HG02938 (cell line): Measurements from ENCODE around the gene AMER2.

Experiments used
- ATAC-seq: cut with Tn5 transposase; IDR thresholded peaks from one replicate; pipeline ENCODE4 v1.9.1; 2021; ENCODE audit warnings: mild to moderate bottlenecking, moderate library complexity; ENCODE audit not compliant: unreplicated experiment

The AMER2 gene

GRCh38 chr13:25171517-25172302 lies at the start of gene AMER2:
TSS of gene AMER2 (minus strand) at chr13:25172288. CDS start at chr13:25171619, 669 bp downstream.
- no peak for ATAC-seq

- no peak for ATAC-seq
These were observed 45.9 kb upstream of the AMER2 start for GRCh38 chr13:25218019-25218418.

GRCh38 chr13:25217023-25217885 lies 45.2 kb upstream of the AMER2 start:
- no peak for ATAC-seq

DNA sequence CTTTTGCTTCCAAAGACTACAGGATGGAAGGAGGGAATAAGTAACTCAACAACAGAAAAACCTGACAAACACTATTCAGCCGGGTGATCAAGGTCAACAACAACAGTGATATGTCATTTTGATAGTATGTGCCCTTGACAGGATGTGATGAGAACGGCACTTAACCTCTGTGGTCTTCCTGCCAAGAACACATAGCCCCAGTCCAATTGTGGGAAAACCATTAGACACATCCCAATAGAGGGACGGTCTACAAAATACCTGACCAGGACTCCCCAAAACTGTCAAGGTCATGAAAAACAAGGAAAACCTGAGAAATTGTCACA lies 43.1 kb upstream of the AMER2 start:
- ATAC-seq, result no peak

- no peak for ATAC-seq
These were observed 42.6 kb upstream of the AMER2 start for GRCh38 chr13:25214491-25215252.

DNA sequence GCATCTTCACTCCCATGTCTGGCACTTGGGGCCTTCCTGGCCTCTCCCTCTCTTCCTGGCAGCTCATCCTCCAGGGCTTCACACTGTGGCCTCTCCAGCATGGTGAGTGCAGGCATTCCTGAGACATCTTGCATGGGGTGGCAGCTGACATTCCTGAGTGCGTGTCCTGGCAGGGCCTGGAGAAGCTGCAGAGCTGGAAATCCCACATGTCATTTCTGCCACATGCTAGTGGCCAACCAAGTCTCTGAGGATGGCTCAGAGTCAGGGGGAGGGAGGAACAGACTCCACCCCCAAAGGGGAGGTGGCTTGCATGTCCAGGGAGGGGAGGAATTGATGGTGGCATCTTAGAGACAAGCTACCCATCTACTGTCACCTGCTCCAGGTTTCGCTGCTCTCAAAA lies 41.6 kb upstream of the AMER2 start:
- ATAC-seq, result no peak

DNA sequence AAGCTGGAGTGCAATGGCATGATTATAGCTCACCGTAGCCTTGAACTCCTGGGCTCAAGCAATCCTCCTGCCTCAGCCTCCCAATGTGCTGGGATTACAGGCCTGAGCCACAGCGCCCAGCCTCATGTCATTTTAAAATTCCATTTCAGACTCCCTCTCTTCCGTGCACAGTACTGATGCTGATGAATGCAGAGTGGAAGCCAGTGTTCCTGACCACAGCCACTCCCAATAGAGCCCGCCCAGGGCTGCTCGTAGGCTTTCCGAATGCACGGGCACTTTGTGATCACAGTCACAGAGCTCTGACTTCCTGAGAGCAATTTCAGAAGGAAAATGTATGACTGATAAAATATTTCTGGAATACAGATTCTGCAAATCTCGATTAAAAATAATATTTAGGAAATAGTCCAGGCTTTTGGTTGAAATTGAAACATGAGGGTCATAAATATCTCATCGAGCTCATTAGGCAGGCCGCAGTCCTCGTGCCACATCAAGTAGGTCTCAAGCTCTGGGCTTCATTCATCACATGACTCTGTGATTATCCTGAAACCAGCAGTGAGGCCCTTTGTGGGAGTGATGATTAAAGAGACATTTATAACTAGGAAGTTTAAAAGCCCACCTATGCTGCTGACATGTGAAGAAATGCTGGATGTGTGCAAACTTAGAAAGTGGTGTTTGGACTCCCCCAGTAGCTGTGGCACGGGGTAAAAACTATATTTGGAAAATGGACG lies 38.9 kb upstream of the AMER2 start:
- ATAC-seq, result no peak

DNA sequence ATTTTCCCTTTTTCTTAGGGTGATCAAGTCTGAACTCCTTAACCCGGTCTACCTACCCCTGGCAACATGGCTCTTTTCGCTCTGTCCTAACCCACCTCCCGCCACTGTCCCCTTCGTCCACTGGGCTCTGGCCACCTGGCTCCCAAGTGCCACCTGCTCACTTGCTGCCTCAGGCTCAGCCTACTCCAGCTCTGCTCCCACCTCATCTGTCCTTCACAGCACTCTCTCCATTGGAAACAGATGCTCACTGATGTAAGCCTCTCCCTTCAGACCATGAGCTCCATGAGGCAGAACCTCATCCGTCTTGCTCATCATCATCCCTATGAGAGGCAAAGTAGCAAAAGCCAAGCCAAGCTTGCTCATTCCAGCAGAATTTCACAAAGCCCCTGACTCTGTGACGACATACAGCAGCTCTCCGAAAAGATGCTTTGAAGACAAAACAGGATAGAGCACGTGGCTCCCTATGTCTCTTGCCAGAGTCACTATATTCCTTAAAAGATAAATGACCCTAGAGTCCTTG lies 35.3 kb upstream of the AMER2 start:
- ATAC-seq, result no peak

DNA sequence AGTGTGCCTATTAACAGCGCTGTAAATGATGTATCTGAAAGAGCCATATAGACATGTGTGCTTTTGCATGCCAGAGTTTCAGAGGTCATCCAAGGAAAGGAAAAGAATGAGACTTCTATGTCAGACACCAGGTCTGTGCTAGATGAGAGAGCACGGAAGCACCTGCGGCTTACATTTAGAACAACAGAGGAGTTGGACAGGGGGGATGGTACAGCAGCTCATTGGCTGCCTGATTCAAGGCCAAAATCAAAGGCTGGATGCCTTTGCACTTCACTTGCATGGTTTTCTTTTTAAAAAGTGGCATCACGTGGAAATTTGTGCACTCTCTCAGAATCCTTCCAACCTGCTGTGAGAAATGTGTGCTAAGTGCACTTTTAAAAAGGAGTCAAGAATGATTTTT lies 32.8 kb upstream of the AMER2 start:
- no peak for ATAC-seq

DNA sequence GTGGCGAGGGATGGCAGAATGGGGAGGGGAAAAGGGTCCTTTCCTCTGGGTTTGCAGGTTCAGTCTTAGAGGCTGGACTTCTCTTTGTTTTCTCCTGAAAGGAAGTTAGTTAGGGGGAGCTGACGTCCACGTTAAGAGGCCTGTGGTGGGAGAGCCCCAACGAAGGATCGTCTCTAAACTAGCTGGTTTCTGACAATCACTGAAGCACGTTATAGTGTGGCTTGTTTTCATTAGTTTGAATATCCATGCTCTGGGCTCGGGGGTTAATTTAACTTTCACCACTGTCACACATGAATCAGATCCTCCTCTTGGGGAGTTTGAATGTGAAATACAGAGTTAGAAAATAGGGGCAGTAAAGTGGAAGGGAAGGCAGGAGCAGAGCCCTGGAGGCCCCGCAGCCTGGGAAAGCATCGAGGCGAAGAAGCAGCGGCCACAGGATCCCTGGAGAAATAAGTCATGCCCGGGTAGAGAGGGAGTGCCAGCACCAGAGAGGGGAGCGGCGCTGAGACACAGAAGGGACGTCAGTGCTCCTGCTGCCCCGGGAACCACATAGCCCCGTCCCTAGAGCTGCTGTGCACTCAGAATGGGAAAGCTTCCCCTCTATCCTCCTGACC lies 31.1 kb upstream of the AMER2 start:
- no peak for ATAC-seq

- ATAC-seq, result no peak
These were observed 28.7 kb upstream of the AMER2 start for GRCh38 chr13:25200783-25201182.

DNA sequence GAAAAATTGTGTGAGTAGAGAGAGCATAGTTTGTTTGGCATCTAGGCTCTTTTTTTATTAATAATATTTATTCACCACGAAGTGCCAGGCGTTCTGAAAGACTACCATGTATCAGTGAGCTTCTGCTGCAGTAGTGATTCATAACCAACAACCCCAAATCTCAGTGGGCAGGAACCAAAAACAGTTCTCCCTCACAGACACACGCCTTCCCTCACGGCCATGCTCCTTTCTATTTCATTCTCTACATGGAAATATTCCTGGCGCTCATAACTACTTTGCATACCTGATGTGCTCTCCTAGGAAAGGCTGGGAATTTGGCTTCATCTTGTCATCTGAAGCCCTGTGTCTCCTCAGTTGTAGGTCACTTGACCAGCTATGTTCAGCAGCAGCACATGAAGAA lies 26.6 kb upstream of the AMER2 start:
- ATAC-seq, result no peak

DNA sequence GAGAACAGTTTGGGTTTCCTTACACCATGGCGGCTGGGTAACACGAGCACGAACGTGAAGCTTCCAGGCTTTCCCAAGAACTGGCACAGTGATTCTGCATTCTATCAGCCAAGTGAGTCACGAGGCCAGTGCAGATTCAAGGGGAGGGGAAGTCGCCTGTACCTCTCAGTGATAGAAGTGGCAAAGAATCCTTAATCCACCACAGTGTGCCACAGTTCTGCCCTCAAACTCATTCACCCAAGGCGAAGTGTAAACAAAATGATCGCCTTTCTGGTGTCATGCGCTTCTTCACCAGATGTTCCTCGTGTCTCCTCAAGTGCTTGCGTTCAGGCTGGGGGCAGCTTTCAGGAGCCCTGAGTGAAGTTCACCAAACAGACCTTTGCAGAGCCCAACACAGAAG lies 24.9 kb upstream of the AMER2 start:
- no peak for ATAC-seq

- ATAC-seq, result no peak
These were observed 20.8 kb upstream of the AMER2 start for GRCh38 chr13:25192936-25193335.

DNA sequence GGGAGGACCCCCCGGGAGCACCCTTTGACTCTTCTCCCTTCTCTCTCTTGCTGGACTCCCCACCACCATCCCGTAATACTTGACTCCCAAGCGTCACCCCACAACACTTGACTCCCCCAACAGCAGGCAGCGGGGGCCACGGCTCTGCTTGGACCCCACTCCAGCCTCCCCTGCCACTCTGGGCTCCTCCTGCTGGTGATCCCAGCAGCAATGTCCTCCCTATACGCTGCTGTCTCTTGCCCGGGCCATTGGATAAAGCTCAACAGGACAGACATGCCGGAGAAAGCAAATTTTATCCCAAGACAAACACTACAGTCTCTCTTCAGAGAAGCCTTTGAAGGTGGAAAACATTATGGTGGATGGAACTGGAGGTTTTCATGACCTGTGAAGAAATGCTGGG lies 20.4 kb upstream of the AMER2 start:
- no peak for ATAC-seq

DNA sequence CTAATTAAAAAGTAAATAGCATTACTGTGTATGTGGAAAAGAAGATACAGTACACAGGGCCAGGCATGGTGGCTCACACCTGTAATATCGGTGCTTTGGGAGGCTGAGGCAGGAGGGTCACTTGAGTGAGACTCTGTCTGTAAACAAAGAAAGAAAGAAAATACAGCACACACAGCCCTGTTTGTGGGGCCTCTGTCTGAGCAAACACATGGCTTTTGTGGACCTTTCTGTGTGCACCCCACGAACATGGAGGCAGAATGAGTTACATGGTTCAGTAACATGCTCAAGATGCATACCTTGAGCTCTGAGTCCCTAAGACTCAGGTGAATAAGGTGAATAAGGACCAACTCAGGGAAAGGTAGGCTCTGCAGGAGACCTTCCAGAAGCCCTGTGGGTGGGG lies 20.0 kb upstream of the AMER2 start:
- no peak for ATAC-seq

- no peak for ATAC-seq
These were observed 18.7 kb upstream of the AMER2 start for GRCh38 chr13:25190771-25191170.

DNA sequence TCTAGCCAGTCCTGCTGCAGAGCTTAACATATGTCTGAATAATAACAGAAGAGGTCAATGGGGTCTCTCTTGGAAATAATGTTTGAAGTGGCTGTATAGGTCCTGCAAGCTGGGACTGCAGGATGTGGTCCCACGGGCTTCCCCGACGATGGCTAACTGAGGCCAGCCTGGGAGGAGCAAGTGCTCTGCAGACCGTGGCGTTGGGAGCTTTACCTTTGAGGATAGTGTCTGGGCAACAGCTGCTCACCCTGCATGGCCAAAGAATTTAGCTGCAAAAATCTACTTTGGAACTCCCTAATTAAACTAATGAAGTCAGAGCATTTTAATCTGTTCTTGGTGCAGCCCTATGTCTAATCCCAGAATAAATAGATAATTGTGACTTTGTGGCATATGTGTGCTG lies 18.2 kb upstream of the AMER2 start:
- ATAC-seq, result no peak

GRCh38 chr13:25187596-25187995 lies 15.5 kb upstream of the AMER2 start:
- no peak for ATAC-seq

DNA sequence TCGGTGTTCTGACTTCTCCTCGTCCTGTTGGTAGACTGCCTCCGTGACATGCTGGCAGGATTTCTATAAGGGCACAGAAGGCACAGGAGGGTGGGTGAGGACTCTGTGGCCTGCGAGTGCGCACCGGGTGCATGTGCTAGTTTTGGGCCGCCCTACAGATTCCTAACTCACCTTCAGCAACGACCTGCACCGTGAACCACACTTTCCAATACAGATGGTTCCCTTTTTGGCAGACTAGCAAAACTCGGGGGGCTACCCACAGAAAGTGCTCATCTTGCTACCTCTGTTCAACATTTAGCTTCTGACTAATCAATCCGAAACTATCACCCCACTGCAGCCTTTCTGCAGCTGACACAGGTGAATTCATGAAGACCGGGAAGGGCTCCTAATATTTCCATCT lies 14.1 kb upstream of the AMER2 start:
- ATAC-seq, result no peak
